ENCODE data around the gene HOXC13. TPM values are rescaled to one million over a fixed set of nuclear protein-coding genes. Genes with fewer than 3 reads are reported as not detected.

Gene HOXC13
- total RNA-seq, 1 donor from 2014 or later, result not detected

DNA sequence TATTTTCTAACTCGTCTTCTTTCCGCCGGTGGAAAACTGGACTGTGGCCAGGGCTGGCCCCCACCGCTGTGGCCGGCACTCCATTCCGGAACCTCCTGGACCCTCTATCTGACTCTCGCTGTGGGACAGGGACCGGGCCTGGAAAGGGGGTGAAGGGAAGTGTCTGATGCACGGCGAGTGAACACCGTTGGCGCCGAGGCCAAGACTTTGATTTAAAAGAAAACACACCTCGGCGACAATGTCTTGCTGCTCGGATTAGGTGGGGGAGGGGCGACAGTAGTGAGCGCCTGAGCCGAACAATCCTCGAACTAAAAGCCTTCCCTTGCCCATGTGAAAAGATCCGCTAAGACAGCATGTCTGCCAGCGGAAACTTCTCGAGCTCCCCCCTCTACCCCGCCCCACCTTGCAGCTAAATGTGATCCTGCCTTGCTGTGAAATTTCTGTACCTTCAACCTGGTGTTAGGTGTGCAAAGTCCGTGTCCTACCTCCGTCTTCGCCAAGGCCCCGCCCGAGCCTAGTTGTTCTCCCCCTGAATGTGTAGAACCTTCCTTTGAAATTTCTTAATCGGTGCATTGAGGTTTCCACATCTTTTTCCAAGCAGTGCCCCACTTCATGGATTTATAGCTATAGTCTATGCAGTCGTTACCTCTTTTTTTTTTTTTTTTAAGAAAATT lies 37.0 kb downstream of the HOXC13 start:
- Histone ChIP-seq H3K4me3 (no peak overlapping the region), H3K36me3 (no peaks in the 10 kb centered on the region), H3K9me3 (no peaks in the 10 kb centered on the region), H3K4me1 (peaks cover 10% of the 10 kb centered on the region), H3K27ac (no peak overlapping the region), H3K27me3 (ENCODE audit: low read depth) (peaks cover 96% of the 10 kb centered on the region)
- intact Hi-C loops (cut with DNase I), result no loop called here
- TF ChIP-seq, protein P1, sequence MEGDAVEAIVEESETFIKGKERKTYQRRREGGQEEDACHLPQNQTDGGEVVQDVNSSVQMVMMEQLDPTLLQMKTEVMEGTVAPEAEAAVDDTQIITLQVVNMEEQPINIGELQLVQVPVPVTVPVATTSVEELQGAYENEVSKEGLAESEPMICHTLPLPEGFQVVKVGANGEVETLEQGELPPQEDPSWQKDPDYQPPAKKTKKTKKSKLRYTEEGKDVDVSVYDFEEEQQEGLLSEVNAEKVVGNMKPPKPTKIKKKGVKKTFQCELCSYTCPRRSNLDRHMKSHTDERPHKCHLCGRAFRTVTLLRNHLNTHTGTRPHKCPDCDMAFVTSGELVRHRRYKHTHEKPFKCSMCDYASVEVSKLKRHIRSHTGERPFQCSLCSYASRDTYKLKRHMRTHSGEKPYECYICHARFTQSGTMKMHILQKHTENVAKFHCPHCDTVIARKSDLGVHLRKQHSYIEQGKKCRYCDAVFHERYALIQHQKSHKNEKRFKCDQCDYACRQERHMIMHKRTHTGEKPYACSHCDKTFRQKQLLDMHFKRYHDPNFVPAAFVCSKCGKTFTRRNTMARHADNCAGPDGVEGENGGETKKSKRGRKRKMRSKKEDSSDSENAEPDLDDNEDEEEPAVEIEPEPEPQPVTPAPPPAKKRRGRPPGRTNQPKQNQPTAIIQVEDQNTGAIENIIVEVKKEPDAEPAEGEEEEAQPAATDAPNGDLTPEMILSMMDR (IDR thresholded peaks at IDR 0.05), result no peak
- ATAC-seq (no peak), DNase-seq (no peak)

DNA sequence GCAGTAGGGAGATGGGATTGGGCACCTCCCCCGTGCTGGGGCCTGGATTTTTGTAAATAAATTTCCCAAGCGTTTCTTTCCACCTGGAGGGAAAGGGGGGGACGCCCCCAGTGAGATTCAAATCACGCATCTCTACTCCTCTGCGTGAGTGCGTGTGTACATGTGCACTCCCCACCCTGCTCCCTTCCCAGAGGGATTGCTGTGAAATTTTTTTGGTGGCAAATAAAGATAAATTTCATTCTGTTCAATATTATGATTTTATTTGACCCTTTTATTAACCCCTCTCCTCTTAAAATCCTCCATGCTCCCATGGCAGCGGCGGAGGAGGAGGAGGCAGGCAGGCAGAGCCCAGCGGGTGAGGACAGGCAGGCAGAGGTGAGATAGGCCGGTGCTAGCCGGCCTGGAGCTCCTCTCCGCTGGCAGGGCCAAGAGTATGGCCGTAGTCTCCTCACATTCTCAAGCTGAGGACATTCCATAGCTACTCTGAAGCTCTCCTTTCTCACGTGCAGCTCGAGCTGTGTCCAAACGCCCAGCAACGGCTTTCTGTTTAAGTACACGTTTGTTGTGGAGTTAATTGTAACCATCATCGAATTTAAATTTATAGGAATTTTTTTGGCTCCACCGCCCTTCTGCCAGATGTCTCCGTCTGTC lies 37.7 kb downstream of the HOXC13 start:
- H3K27ac ChIP-seq, result no peak overlapping the region
- ATAC-seq (no peak), DNase-seq (no peak)
- no peaks in the 10 kb centered on the region for H3K9me3 ChIP-seq
- no peaks in the 10 kb centered on the region for H3K36me3 ChIP-seq
- H3K4me1 ChIP-seq, result peaks cover 10% of the 10 kb centered on the region
- no peak overlapping the region for H3K4me3 ChIP-seq
- intact Hi-C loops (cut with DNase I), result no loop called here
- H3K27me3 ChIP-seq (ENCODE audit: low read depth), result peaks cover 96% of the 10 kb centered on the region
- TF ChIP-seq, protein P1 (IDR thresholded peaks at IDR 0.05), result no peak

DNA sequence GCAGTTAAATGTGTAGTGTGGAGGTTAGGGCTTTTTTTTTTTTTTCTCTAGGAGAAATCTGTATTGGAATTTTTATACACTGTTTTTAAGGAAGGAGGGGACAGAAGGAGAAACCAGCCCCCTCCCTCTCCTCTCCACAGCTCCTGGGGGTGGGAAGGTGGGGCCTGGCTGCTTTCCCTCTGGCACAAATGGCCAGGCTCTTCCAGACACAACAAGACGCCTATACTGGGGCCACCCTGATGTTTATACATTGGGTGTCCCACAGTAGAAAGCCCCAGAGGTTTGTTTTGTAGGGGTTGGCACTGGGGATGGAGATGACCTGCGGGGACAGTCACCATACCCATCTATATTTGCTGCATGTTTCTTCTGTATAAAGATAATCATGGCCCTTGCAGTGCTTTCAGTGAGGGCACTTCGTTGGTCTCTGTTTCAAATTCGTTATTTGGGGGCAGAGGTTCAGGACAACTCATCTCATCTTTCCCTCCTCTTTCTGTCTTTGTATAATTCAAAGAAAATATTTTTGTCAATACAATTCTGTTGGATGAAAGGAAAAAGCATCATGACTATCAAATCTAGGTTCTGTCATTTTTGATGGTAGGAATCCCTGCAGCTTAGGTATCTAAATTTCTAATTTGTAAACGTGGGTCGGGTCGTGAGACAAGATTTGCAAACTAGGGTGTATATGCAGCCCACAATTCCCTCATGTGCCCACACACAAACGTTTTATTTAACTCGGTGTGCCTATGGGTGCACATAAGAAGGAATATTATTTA lies 38.4 kb downstream of the HOXC13 start:
- no peak overlapping the region for H3K27ac ChIP-seq
- H3K4me1 ChIP-seq, result peaks cover 10% of the 10 kb centered on the region
- no peaks in the 10 kb centered on the region for H3K36me3 ChIP-seq
- TF ChIP-seq, protein P1 (IDR thresholded peaks at IDR 0.05), result no peak
- H3K4me3 ChIP-seq, result no peak overlapping the region
- intact Hi-C loops (cut with DNase I), result no loop called here
- no peak for ATAC-seq
- DNase-seq, result no peak
- no peaks in the 10 kb centered on the region for H3K9me3 ChIP-seq
- H3K27me3 ChIP-seq (ENCODE audit: low read depth), result peaks cover 96% of the 10 kb centered on the region

DNA sequence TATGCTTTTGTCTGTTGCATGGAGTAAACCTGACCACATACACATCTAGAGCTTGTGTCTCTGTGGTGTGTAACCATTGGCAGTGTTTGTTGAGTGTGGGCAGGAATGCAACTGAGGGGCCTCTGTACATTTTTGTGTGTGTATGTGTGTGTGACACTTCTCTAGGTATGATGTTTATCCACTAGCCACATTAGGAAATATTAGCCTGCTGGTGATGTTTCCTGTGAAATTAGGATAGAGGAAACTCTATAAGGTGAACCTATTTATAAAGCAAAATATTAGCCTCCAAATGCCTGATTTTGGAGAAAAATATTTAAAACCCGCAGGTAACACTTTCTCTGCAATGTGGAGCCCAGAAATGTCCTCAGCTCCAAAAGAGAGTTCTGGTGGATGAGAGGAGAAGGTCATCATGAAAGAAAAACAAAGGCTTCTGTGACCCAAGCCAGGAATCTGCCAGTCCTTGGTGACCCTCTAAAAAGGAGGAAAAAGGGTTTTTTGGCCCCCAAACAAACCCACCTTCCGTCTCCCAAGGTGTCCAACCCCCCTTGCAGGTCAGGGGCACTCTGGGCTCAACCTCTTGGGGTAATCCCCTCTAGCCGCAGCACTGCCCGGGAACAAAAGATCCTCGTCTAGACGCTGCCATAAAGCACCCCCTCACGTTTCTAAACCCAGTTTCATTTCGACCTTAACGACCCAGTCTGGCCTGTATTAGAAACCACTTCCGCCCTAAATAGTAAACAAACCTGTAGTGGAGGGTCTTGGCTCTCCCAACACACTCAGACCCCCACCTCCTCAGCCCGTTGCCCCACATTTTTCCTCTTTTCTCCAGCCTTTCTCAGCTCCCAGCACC lies 39.2 kb downstream of the HOXC13 start:
- intact Hi-C loops (cut with DNase I), result no loop called here

More for the DNA sequence above, 39.2 kb downstream of the HOXC13 start:
- ATAC-seq (no peak), DNase-seq (no peak)
- H3K4me1 ChIP-seq, result peaks cover 10% of the 10 kb centered on the region
- peaks cover 96% of the 10 kb centered on the region for H3K27me3 ChIP-seq (ENCODE audit: low read depth)
- no peak overlapping the region for H3K27ac ChIP-seq
- no peak overlapping the region for H3K4me3 ChIP-seq
- TF ChIP-seq, protein P1 (IDR thresholded peaks at IDR 0.05), result no peak
- no peaks in the 10 kb centered on the region for H3K9me3 ChIP-seq
- H3K36me3 ChIP-seq, result no peaks in the 10 kb centered on the region

All from lower lobe of right lung (tissue), 2 donors.